Psoas muscle (tissue), 8 donors: ENCODE data around the gene AGPAT3. TPM values are rescaled to one million over a fixed set of nuclear protein-coding genes. Genes with fewer than 3 reads are reported as not detected.
A peak's percentile ranks its signal among the peaks of the same experiment; 100 is the strongest.

Experiments
- ATAC-seq, 4 donors: fragments of 200-7000 bp; cut with Tn5 transposase; one replicate each; pipeline ENCODE4 v1.9.1; 2020; ENCODE audit warnings: moderate library complexity in 3 of 4, mild to moderate bottlenecking in 2 of 4
- DNase-seq, 2 donors: peaks; one replicate each; pipeline ENCODE4 v3.0.0-alpha.2; 2020
- H3K27ac ChIP-seq: fragments of 200-600 bp; one replicate; pipeline ENCODE4 v1.8.0; 2022
- H3K27me3 ChIP-seq, 3 donors: fragments of 200-600 bp in 1 of 3; one replicate each; pipeline versions ENCODE4 v1.6.1 to v1.8.0; 2013 to 2022; ENCODE audit warnings: low read length in 2 of 3, mild to moderate bottlenecking in 2 of 3, moderate library complexity in 1 of 3; ENCODE audit not compliant: insufficient read depth in 3 of 3
- H3K36me3 ChIP-seq, 2 donors: fragments of 200-600 bp in 1 of 2; one replicate each; pipeline versions ENCODE4 v1.6.1 to v1.8.0; 2013 to 2022; ENCODE audit warnings: low read depth in 1 of 2, mild to moderate bottlenecking in 1 of 2, moderate library complexity in 1 of 2; ENCODE audit not compliant: insufficient read depth in 1 of 2
- H3K4me1 ChIP-seq: fragments of 200-600 bp; one replicate; pipeline ENCODE4 v1.8.0; 2022
- H3K4me3 ChIP-seq: fragments of 200-600 bp; one replicate; pipeline ENCODE4 v1.8.0; 2022; ENCODE audit warnings: mild to moderate bottlenecking
- H3K9me3 ChIP-seq: fragments of 200-600 bp; one replicate; pipeline ENCODE4 v1.8.0; 2022
- CTCF ChIP-seq: fragments of 200-600 bp; IDR thresholded peaks from one replicate; pipeline ENCODE4 v1.8.0; 2022; ENCODE audit warnings: antibody characterized with exemption
- WGBS, 3 donors: extraction: QIAGEN DNeasy Blood & Tissue Kit; methylation state at CpG; one replicate each; pipeline versions ENCODE4 v1.1.6 to v1.1.7; 2013; 5-methylcytosine and 5-hydroxymethylcytosine counted together
- intact Hi-C, 2 donors: fragments of 100-400 bp; cut with DNase I; formaldehyde crosslinking; loops; one replicate each; pipeline versions ENCODE4 v1.11.0 to v1.14.2; 2022
- polyA plus RNA-seq, 3 donors: library from polyadenylated mRNA; stranded (reverse); fragments of 200-250 nt; gene quantifications; one replicate each; pipeline ENCODE4 v1.2.3, GENCODE V29; 2013
- total RNA-seq, 4 donors: library from RNA; stranded (reverse); fragmentation: NEBNext Ultra II Directional in 2 of 4; extraction: Animal tissue kit (Norgen Biotek cat#: 25700) in 2 of 4; gene quantifications; one replicate each; pipeline versions ENCODE4 v1.2.1 to v1.2.4, GENCODE V29; 2021 to 2023
- donor health status: healthy with polysubstance abuse.
- donor health status: DM: no; HTN: no; CAD: no; lungs with moderate emphysema.
- donor health status: Bipolar disorder and iron deficiency.
- donor health status: healthy.
- donor health status: DM: yes; HTN: yes; CAD: no.
- donor health status: DM: no; HTN: no; CAD: no.
- donor health status: DM: no; HTN: no; CAD: no.
- donor health status: DM: yes; HTN: yes; CAD: no.

The AGPAT3 gene
- total and polyA plus RNA-seq, 7 donors: 28.4 to 117 (median 50.7) TPM

- no peak for TF ChIP-seq CTCF
- ATAC-seq: peak; percentile 46 to 57 (median 50)
- no peaks in the 10 kb centered on the region for H3K36me3 ChIP-seq
- 40 to 54% (median 42%) methylated on average over 12 to 13 of the region's 13 CpGs for WGBS, 3 donors
- intact Hi-C loops: no loop called here
- no peaks in the 10 kb centered on the region for H3K27me3 ChIP-seq
- no peak overlapping the region for H3K4me3 ChIP-seq
- peak in 1 of 2 donors; percentile 80 for DNase-seq
- H3K9me3 ChIP-seq: no peaks in the 10 kb centered on the region
- H3K27ac ChIP-seq: peak overlapping the region; percentile 73
- peaks cover 84% of the 10 kb centered on the region for H3K4me1 ChIP-seq
Observed at GRCh38 chr21:43925096-43925481, 60.1 kb downstream of the AGPAT3 start.

- Histone ChIP-seq H3K4me3 (no peak overlapping the region), H3K27me3 (no peaks in the 10 kb centered on the region), H3K9me3 (no peaks in the 10 kb centered on the region), H3K27ac (peak overlapping the region; percentile 73), H3K4me1 (peaks cover 80% of the 10 kb centered on the region), H3K36me3 (no peaks in the 10 kb centered on the region)
- 63 to 70% (median 64%) methylated on average over 14 of the region's 14 CpGs for WGBS, 3 donors
- TF ChIP-seq CTCF: no peak
- DNase-seq (peak in 1 of 2 donors; percentile 55), ATAC-seq (no peak)
- intact Hi-C loops: no loop called here
Observed at GRCh38 chr21:43925609-43926008, 60.6 kb downstream of the AGPAT3 start.

- WGBS, 3 donors: 85 to 87% (median 86%) methylated on average over 20 of the region's 20 CpGs
- DNase-seq (peak in 1 of 2 donors; percentile 61), ATAC-seq (peak in 1 of 4 donors; percentile 8)
- no peaks in the 10 kb centered on the region for H3K36me3 ChIP-seq
- H3K4me1 ChIP-seq: peaks cover 75% of the 10 kb centered on the region
- intact Hi-C loops: no loop called here
- no peaks in the 10 kb centered on the region for H3K27me3 ChIP-seq
- no peak overlapping the region for H3K4me3 ChIP-seq
- no peaks in the 10 kb centered on the region for H3K9me3 ChIP-seq
- no peak for TF ChIP-seq CTCF
- H3K27ac ChIP-seq: peak overlapping the region; percentile 73
Observed at GRCh38 chr21:43926196-43926595, 61.2 kb downstream of the AGPAT3 start.

DNA sequence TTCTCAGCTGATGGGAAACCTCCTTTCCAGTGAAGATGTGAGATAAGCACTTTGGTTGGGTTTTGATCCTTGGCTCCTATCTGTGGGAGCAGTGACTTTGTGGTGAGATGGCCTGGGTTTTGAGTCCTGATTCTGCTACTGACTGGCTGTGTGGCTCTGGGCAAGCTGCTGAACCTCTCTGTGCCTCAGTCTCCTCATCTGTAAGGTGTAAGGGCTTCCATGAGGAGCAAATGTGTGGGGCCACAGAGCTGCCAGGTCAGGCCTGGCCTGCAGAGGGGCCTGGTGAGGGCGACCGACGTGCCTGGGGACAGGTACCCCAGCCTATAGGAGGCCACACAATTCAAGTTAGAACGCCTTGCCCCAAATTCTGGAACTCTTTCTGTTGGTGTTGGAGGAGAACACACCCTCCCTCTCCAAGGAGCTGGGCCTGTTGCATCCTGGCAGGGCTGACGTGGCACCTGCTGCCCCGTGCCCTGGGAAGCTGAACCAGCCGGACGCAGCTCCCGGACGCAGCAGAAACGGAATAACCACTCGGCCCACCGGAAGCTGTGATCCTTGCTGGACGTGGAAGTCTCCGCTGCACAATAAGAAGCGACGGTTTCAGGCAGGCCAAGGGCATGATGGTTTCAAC, 62.7 kb downstream of the AGPAT3 start:
- no peak for TF ChIP-seq CTCF
- ATAC-seq (peak in 3 of 4 donors; percentile 22 to 57 (median 38)), DNase-seq (peak in 1 of 2 donors; percentile 73)
- Histone ChIP-seq H3K36me3 (no peaks in the 10 kb centered on the region), H3K4me3 (no peak overlapping the region), H3K27ac (peak overlapping the region; percentile 88), H3K9me3 (no peaks in the 10 kb centered on the region), H3K27me3 (no peaks in the 10 kb centered on the region), H3K4me1 (peaks cover 61% of the 10 kb centered on the region)
- WGBS, 3 donors: 55 to 73% (median 58%) methylated on average over 17 of the region's 17 CpGs
- intact Hi-C loops: no loop called here
